Endodermal cell (in vitro differentiated cells): ENCODE measurements around the gene FBXW7. TPM values are rescaled to one million over a fixed set of nuclear protein-coding genes. Genes with fewer than 3 reads are reported as not detected.

Experiments
- DNase-seq: peaks from one replicate; pipeline ENCODE4 v3.0.0-alpha.2; 2017
- H3K27ac ChIP-seq: 2 replicates; pipeline ENCODE4 v1.5.1; 2013; ENCODE audit warnings: mild to moderate bottlenecking, low read depth, low read length, moderate library complexity
- H3K27me3 ChIP-seq: 2 replicates; pipeline ENCODE4 v1.6.1; 2013; ENCODE audit warnings: mild to moderate bottlenecking, low read length, moderate library complexity; ENCODE audit not compliant: insufficient read depth, control insufficient read depth, poor library complexity, severe bottlenecking
- H3K36me3 ChIP-seq: 2 replicates; pipeline ENCODE4 v1.7.0; 2013; ENCODE audit warnings: mild to moderate bottlenecking, low read length, moderate library complexity; ENCODE audit not compliant: control insufficient read depth, insufficient read depth
- H3K4me1 ChIP-seq: one replicate; pipeline ENCODE4 v1.7.0; 2013; ENCODE audit warnings: low read length; ENCODE audit not compliant: control insufficient read depth, insufficient read depth
- H3K4me3 ChIP-seq: 2 replicates; pipeline ENCODE4 v1.5.1; 2013; ENCODE audit warnings: mild to moderate bottlenecking, low read length, moderate library complexity
- H3K9ac ChIP-seq: 2 replicates; pipeline ENCODE4 v1.6.1; 2013; ENCODE audit warnings: mild to moderate bottlenecking, low read length, moderate library complexity; ENCODE audit not compliant: poor library complexity, severe bottlenecking; ENCODE audit errors: extremely low read depth
- H3K9me3 ChIP-seq: 2 replicates; pipeline ENCODE4 v1.6.1; 2013; ENCODE audit warnings: mild to moderate bottlenecking, low read length, moderate library complexity; ENCODE audit not compliant: control insufficient read depth
- H3K27ac Mint-ChIP-seq: 2 replicates; pipeline ENCODE4 v1.8.0; 2020; ENCODE audit warnings: mixed read lengths
- H3K27me3 Mint-ChIP-seq: 2 replicates; pipeline ENCODE4 v1.8.0; 2021; ENCODE audit warnings: mild to moderate bottlenecking, mixed read lengths; ENCODE audit not compliant: insufficient read depth
- H3K36me3 Mint-ChIP-seq: 2 replicates; pipeline ENCODE4 v1.8.0; 2020; ENCODE audit warnings: low read depth, mixed read lengths
- H3K4me1 Mint-ChIP-seq: 2 replicates; pipeline ENCODE4 v1.8.0; 2020; ENCODE audit warnings: mixed read lengths
- H3K4me3 Mint-ChIP-seq: 2 replicates; pipeline ENCODE4 v1.8.0; 2020; ENCODE audit warnings: mild to moderate bottlenecking, moderate library complexity, mixed read lengths
- H3K9me3 Mint-ChIP-seq: 2 replicates; pipeline ENCODE4 v1.8.0; 2020; ENCODE audit warnings: mild to moderate bottlenecking, mixed read lengths
- CTCF ChIP-seq: fragments of 200-600 bp; sonication (generic); conservative IDR thresholded peaks from 2 replicates; pipeline ENCODE4 v1.5.0; 2021; ENCODE audit warnings: antibody characterized with exemption, mild to moderate bottlenecking
- WGBS, 2 experiments: methylation state at CpG; one replicate each; pipeline versions ENCODE4 v1.1.5 to v1.1.7; 2013; ENCODE audit warnings: missing lambda C conversion rate in 2 of 2, mixed read lengths in 1 of 2; ENCODE audit not compliant: insufficient coverage in 1 of 2, insufficient read length in 1 of 2; 5-methylcytosine and 5-hydroxymethylcytosine counted together
- total RNA-seq, 2 donors: library from RNA; stranded (reverse); fragmentation: NEBNext Ultra II Directional in 1 of 2; extraction: Animal tissue kit (Norgen Biotek cat#: 25700) in 1 of 2; gene quantifications; 2 replicates in 1 of 2; 3 replicates in 1 of 2; pipeline ENCODE4 v1.2.1, GENCODE V29; 2021

FBXW7 gene
- total RNA-seq, 2 donors from 2014 or later = 34.3 to 34.4 TPM

DNA sequence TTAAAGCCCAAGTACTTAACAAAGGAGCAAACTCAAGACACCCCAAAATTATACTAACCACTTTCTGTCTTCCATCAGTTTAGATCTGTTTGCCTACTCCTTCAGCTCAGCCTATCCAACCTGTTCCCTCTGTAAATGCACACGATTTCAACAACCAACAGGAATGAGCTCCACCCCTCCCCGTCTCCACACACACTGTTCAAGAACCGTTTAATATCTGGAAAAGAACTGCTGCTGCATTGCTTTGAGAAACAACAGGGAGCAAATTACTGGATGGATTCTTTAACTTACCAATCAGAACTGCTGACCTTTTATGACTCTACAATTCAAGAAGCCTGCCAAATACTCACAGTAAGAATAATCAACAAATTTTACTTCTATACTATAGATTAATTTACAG, 87.0 kb downstream of the FBXW7 start:
- Histone ChIP-seq H3K36me3 (no peaks in the 10 kb centered on the region), H3K27ac (no peak overlapping the region), H3K27me3 (no peaks in the 10 kb centered on the region), H3K9ac (no peak overlapping the region), H3K4me3 (no peak overlapping the region), H3K4me1 (no peaks in the 10 kb centered on the region), H3K9me3 (no peaks in the 10 kb centered on the region)
- TF ChIP-seq CTCF = no peak
- H3K4me1 Mint-ChIP-seq = peaks cover 8% of the 10 kb centered on the region
- no peak for DNase-seq
- no peaks in the 10 kb centered on the region for H3K27me3 Mint-ChIP-seq
- no peak overlapping the region for H3K27ac Mint-ChIP-seq
- WGBS, 2 experiments = 95 to 100% methylated on average over 1 to 3 of the region's 3 CpGs
- no peaks in the 10 kb centered on the region for H3K9me3 Mint-ChIP-seq
- no peak overlapping the region for H3K4me3 Mint-ChIP-seq
- no peaks in the 10 kb centered on the region for H3K36me3 Mint-ChIP-seq

DNA sequence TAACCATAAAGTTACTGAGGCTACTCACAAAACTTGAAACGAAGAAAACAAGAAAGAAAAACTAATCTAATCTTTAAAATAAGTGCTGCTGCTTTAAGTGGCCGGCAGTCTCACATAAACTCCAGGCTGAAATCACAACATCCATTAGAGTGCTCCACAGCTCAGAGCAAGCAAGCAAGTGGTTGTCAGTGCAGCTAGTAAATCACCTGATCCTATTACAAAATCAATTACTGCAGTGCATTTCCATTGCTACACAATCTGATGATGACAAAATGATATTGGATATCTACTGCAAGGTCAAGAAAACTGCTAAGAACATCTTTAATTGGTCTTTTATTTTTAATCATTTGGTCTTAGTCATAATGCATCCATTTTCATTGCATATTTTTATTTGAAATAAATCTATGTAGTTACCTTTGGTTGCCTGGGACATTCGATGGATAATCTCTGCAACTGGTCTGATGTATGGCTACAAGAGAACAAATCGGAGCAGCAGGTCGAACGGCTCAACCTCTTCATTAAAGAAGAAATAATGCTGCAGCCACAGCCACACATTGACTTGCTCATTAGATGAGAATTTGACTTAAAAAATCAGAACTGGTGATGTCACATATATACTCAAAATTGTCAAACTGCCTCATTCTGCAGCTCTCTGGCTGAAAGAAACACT, 87.7 kb downstream of the FBXW7 start:
- 91 to 100% methylated on average over 4 to 6 of the region's 6 CpGs for WGBS, 2 experiments

GRCh38 chr4:152443859-152444258, 92.0 kb downstream of the FBXW7 start:
- Mint-ChIP-seq H3K27me3 (no peaks in the 10 kb centered on the region), H3K27ac (no peak overlapping the region), H3K4me3 (no peak overlapping the region), H3K4me1 (peaks cover 3% of the 10 kb centered on the region), H3K9me3 (no peaks in the 10 kb centered on the region), H3K36me3 (no peaks in the 10 kb centered on the region)
- no peaks in the 10 kb centered on the region for H3K27me3 ChIP-seq
- H3K9ac ChIP-seq = no peak overlapping the region
- H3K4me3 ChIP-seq = no peak overlapping the region
- TF ChIP-seq CTCF = no peak
- WGBS, 2 experiments = 90 to 91% methylated on average over 1 to 2 of the region's 3 CpGs
- no peak overlapping the region for H3K27ac ChIP-seq
- H3K36me3 ChIP-seq = no peaks in the 10 kb centered on the region
- DNase-seq = no peak
- no peaks in the 10 kb centered on the region for H3K4me1 ChIP-seq
- no peaks in the 10 kb centered on the region for H3K9me3 ChIP-seq

More for the DNA sequence above, 87.7 kb downstream of the FBXW7 start:
- peaks cover 4% of the 10 kb centered on the region for H3K4me1 Mint-ChIP-seq
- no peaks in the 10 kb centered on the region for H3K27me3 Mint-ChIP-seq
- H3K9me3 Mint-ChIP-seq = no peaks in the 10 kb centered on the region
- H3K36me3 Mint-ChIP-seq = no peaks in the 10 kb centered on the region
- DNase-seq = no peak
- Histone ChIP-seq H3K9ac (no peak overlapping the region), H3K4me1 (no peaks in the 10 kb centered on the region), H3K27ac (no peak overlapping the region), H3K4me3 (no peak overlapping the region), H3K27me3 (no peaks in the 10 kb centered on the region), H3K36me3 (no peaks in the 10 kb centered on the region), H3K9me3 (no peaks in the 10 kb centered on the region)
- H3K27ac Mint-ChIP-seq = no peak overlapping the region
- no peak overlapping the region for H3K4me3 Mint-ChIP-seq
- TF ChIP-seq CTCF = no peak
